HepG2 (cell line): ENCODE measurements around the gene P4HTM. TPM values are rescaled to one million over a fixed set of nuclear protein-coding genes. Genes with fewer than 3 reads are reported as not detected.
A peak's percentile ranks its signal among the peaks of the same experiment; 100 is the strongest.

Source experiments
- ATAC-seq: fragments of 200-7000 bp; cut with Tn5 transposase; 3 replicates; pipeline ENCODE4 v1.9.1; 2020; ENCODE audit warnings: mild to moderate bottlenecking, moderate library complexity
- BruUV-seq: library from RNA; stranded (reverse); fragments of 400-500 nt; replicated peaks from 2 replicates; lab custom pipeline; 2021; lab: Mats Ljungman, UMichigan
- CTCF ChIA-PET: fragments of 300-600 bp; formaldehyde crosslinking; extraction: SDS; loops from one replicate; lab custom pipeline; 2021; ENCODE audit warnings: low total read pairs, inconsistent platforms, low intra/inter-chr PET ratio; lab: Yijun Ruan, JAX
- POLR2A ChIA-PET: fragments of 350-600 bp; sonication (Branson Sonifier 250); formaldehyde crosslinking; loops from one replicate; lab custom pipeline; 2020; ENCODE audit warnings: antibody characterized with exemption, inconsistent platforms; lab: Yijun Ruan, JAX
- DNase-seq: peaks from one replicate; pipeline ENCODE4 v3.0.0-alpha.2; 2015; ENCODE audit warnings: low spot score
- FAIRE-seq: peaks from 3 replicates; lab custom pipeline; 2011; peaks lifted over from hg19 to GRCh38; lab: Jason Lieb, UNC
- H2AFZ ChIP-seq: one replicate; pipeline ENCODE4 v1.6.1; 2011; ENCODE audit warnings: low read length, inconsistent platforms
- H3K27ac ChIP-seq: fragments of 300-600 bp; 3 replicates; pipeline ENCODE4 v1.8.0; 2011; ENCODE audit warnings: mixed run types, mild to moderate bottlenecking, mixed read lengths, low read length, inconsistent platforms; ENCODE audit not compliant: insufficient read depth; ENCODE audit errors: extremely low read length
- H3K27me3 ChIP-seq, 2 experiments: fragments of 200-600 bp in 1 of 2; 2 replicates in 1 of 2; 3 replicates in 1 of 2; pipeline versions ENCODE4 v1.6.0 to v1.8.0; 2011; ENCODE audit warnings: low read length in 2 of 2, mild to moderate bottlenecking in 2 of 2, moderate library complexity in 2 of 2, inconsistent platforms in 1 of 2; ENCODE audit not compliant: insufficient read depth in 2 of 2, control insufficient read depth in 1 of 2
- H3K36me3 ChIP-seq, 2 experiments: fragments of 200-600 bp in 1 of 2; replicated peaks in 1 of 2; 2 replicates in 1 of 2; 3 replicates in 1 of 2; pipeline versions ENCODE4 v1.5.1 to v1.8.0; 2011; ENCODE audit warnings: low read length in 2 of 2, inconsistent platforms in 1 of 2; ENCODE audit not compliant: insufficient read depth in 2 of 2, control insufficient read depth in 1 of 2
- H3K4me1 ChIP-seq: 2 replicates; pipeline ENCODE4 v1.5.1; 2012; ENCODE audit warnings: low read length, inconsistent platforms; ENCODE audit not compliant: insufficient read depth
- H3K4me2 ChIP-seq: 2 replicates; pipeline ENCODE4 v1.6.0; 2011; ENCODE audit warnings: low read depth, low read length, inconsistent platforms
- H3K4me3 ChIP-seq, 3 experiments: fragments of 200-600 bp in 1 of 3; sonication (generic), shearing (Covaris generic) in 1 of 3; replicated peaks in 1 of 3; 2 replicates each; pipeline ENCODE4 v1.5.1; 2011 to 2016; ENCODE audit warnings: low read length in 3 of 3, inconsistent platforms in 2 of 3, low read depth in 2 of 3, mild to moderate bottlenecking in 2 of 3, control low read depth in 1 of 3, mixed read lengths in 1 of 3; ENCODE audit not compliant: insufficient read depth in 1 of 3
- H3K79me2 ChIP-seq: one replicate; pipeline ENCODE4 v1.6.1; 2011; ENCODE audit warnings: low read length, inconsistent platforms; ENCODE audit not compliant: insufficient read depth
- H3K9ac ChIP-seq: 2 replicates; pipeline ENCODE4 v1.6.0; 2011; ENCODE audit warnings: mild to moderate bottlenecking, low read depth, low read length, inconsistent platforms; ENCODE audit not compliant: insufficient read depth
- H3K9me3 ChIP-seq: 2 replicates; pipeline ENCODE4 v1.5.1; 2012; ENCODE audit warnings: mild to moderate bottlenecking, low read length
- H4K20me1 ChIP-seq: 2 replicates; pipeline ENCODE4 v1.6.0; 2011; ENCODE audit warnings: inconsistent platforms, mild to moderate bottlenecking, low read length, moderate library complexity; ENCODE audit not compliant: insufficient read depth
- ATF7-NPFF ChIP-seq: sonication (generic); formaldehyde crosslinking; IDR thresholded peaks from 2 replicates; pipeline ENCODE4 v1.8.1; 2023; ENCODE audit warnings: mild to moderate bottlenecking, low read depth, missing genetic modification reagents, moderate library complexity
- FOXK1 ChIP-seq: sonication (generic); formaldehyde crosslinking; IDR thresholded peaks from 2 replicates; pipeline ENCODE4 v1.4.0; 2020; ENCODE audit warnings: low read depth, missing genetic modification reagents, borderline replicate concordance
- HBP1 ChIP-seq: IDR thresholded peaks from 2 replicates; pipeline ENCODE4 v1.6.1; 2016; ENCODE audit warnings: low read depth, control low read depth
- KDM3A ChIP-seq: IDR thresholded peaks from 2 replicates; pipeline ENCODE4 v1.6.1; 2018; ENCODE audit warnings: low read depth, missing compliant biosample characterization
- MXI1 ChIP-seq: IDR thresholded peaks from 3 replicates; pipeline ENCODE4 v1.6.1; 2012; ENCODE audit warnings: low read depth, low read length, inconsistent platforms, borderline replicate concordance
- NCOA1 ChIP-seq: sonication (generic); formaldehyde crosslinking; IDR thresholded peaks from 2 replicates; pipeline ENCODE4 v1.9.0; 2021; ENCODE audit warnings: missing genetic modification reagents
- NFYC ChIP-seq: IDR thresholded peaks from 2 replicates; pipeline ENCODE4 v1.6.1; 2016; ENCODE audit warnings: missing genetic modification reagents, missing compliant biosample characterization
- PRMT3 ChIP-seq: sonication (generic); formaldehyde crosslinking; IDR thresholded peaks from 2 replicates; pipeline ENCODE4 v1.8.1; 2022; ENCODE audit warnings: low read depth, mild to moderate bottlenecking, moderate library complexity, missing genetic modification reagents, borderline replicate concordance
- RAD21 ChIP-seq: fragments of 450-650 bp; formaldehyde crosslinking; IDR thresholded peaks from 2 replicates; pipeline ENCODE4 v1.5.0; 2020; ENCODE audit warnings: mild to moderate bottlenecking
- SNAPC2 ChIP-seq: sonication (generic); formaldehyde crosslinking; IDR thresholded peaks from 2 replicates; pipeline ENCODE4 v1.8.1; 2022; ENCODE audit warnings: mild to moderate bottlenecking, missing genetic modification reagents
- ZBTB1 ChIP-seq: sonication (generic); formaldehyde crosslinking; IDR thresholded peaks from 2 replicates; pipeline ENCODE4 v1.4.0; 2020; ENCODE audit warnings: missing genetic modification reagents, borderline replicate concordance
- ZC3H4 ChIP-seq: sonication (generic); formaldehyde crosslinking; IDR thresholded peaks from 2 replicates; pipeline ENCODE4 v1.4.0; 2020; ENCODE audit warnings: missing genetic modification reagents, borderline replicate concordance
- ZNF430 ChIP-seq: sonication (generic); formaldehyde crosslinking; IDR thresholded peaks from 2 replicates; pipeline ENCODE4 v1.9.0; 2021; ENCODE audit warnings: mild to moderate bottlenecking, missing genetic modification reagents
- ZNF512 ChIP-seq: sonication (generic); formaldehyde crosslinking; IDR thresholded peaks from 2 replicates; pipeline ENCODE4 v1.4.0; 2020; ENCODE audit warnings: mild to moderate bottlenecking, missing genetic modification reagents
- ZNF660 ChIP-seq: sonication (generic); formaldehyde crosslinking; IDR thresholded peaks from 2 replicates; pipeline ENCODE4 v1.5.1; 2020; ENCODE audit warnings: mild to moderate bottlenecking, low read depth, missing genetic modification reagents, borderline replicate concordance
- WGBS: methylation state at CpG from one replicate; pipeline ENCODE4 v1.1.6; 2017; ENCODE audit warnings: low lambda C conversion rate; 5-methylcytosine and 5-hydroxymethylcytosine counted together
- in situ Hi-C: cut with HindIII; loops from 2 replicates; pipeline ENCODE4 v1.10.0; 2017; ENCODE audit warnings: low pct_unique_long_range_greater_than_20kb; ENCODE audit not compliant: extremely low pct_ligation_motif_present
- intact Hi-C: fragments of 100-400 bp; cut with micrococcal nuclease; formaldehyde crosslinking; loops from one replicate; pipeline ENCODE4 v1.10.0; 2022; ENCODE audit not compliant: unreplicated experiment
- polyA plus RNA-seq, 8 experiments: library from polyadenylated mRNA; depleted of rRNA in 3 of 8; stranded (reverse) in 7 of 8; unstranded in 1 of 8; fragments of >200 nt; fragmentation: Illumina TruSeq in 4 of 8; extraction: Trizol in 4 of 8; gene quantifications; 2 replicates each; pipeline versions ENCODE4 v1.2.1 to v1.2.3, GENCODE V29; 2011 to 2016; ENCODE audit warnings: low read depth in 4 of 8, missing spikeins in 1 of 8, mixed read lengths in 1 of 8; ENCODE audit not compliant: insufficient read depth in 1 of 8
- total RNA-seq, 5 experiments: library from RNA; depleted of rRNA; stranded (reverse); fragments of >200 nt; fragmentation: Illumina TruSeq; extraction: Trizol; gene quantifications; 2 replicates each; pipeline ENCODE4 v1.2.3, GENCODE V29; 2016; ENCODE audit warnings: low read depth in 1 of 5
- TF ChIP-seq, protein P1 (sequence below): sonication (generic); formaldehyde crosslinking; IDR thresholded peaks from 2 replicates; pipeline ENCODE4 v1.4.0; 2020; ENCODE audit warnings: missing genetic modification reagents, borderline replicate concordance
- TF ChIP-seq, protein P2 (sequence below): sonication (generic); formaldehyde crosslinking; IDR thresholded peaks from 2 replicates; pipeline ENCODE4 v1.8.1; 2023; ENCODE audit warnings: missing genetic modification reagents, inconsistent platforms, borderline replicate concordance

P4HTM gene
- total and polyA plus RNA-seq, 2 of the 13 experiments (the other 11 are each of a cell fraction or from before 2014, with no cell fraction given) = 0.01 TPM; not detected in 1

DNA sequence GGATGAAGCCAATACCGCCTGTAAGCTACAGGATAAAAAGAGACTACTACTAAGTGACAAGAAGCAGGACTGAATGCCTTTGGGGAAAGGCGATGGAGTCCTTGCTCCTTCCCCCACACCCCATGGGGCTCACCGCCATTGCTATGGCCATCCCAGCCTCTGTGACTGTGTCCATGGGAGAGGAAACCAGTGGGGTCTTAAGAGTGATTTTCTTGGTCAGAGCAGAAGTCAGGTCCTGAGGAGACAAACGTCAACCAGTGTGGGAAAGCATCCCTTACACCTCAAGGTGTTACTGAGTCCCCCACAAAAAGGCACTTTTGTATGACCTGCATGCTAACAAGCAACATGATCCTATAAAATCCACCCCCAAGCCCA is 38.2 kb downstream of the P4HTM start:
- DNase-seq (no peak), ATAC-seq (no peak), FAIRE-seq (no peak)
- peaks cover 28 to 62% of the 10 kb centered on the region in 2 experiments for H3K36me3 ChIP-seq
- WGBS = 100% methylated on average over 2 of the region's 4 CpGs
- ChIA-PET CTCF (no interaction called here), POLR2A (interaction anchor here (1.5 to 2.3 kb wide), 6 partner anchors 13 to 109 kb away, joined by 5 to 40 read pairs (median 8); partner anchors contain the start of genes ARIH2, QRICH1 and WDR6)
- H3K79me2 ChIP-seq = peaks cover 15% of the 10 kb centered on the region
- BruUV-seq = no TSS peak
- H3K4me2 ChIP-seq = peak overlapping the region; percentile 90
- no peaks in the 10 kb centered on the region for H4K20me1 ChIP-seq
- H3K27ac ChIP-seq = peak overlapping the region; percentile 63
- H3K9me3 ChIP-seq = no peaks in the 10 kb centered on the region
- peak overlapping the region; percentile 83 for H3K9ac ChIP-seq
- peaks cover 49% of the 10 kb centered on the region for H3K4me1 ChIP-seq
- H3K27me3 ChIP-seq = no peaks in the 10 kb centered on the region
- in situ Hi-C loops = no loop called here
- intact Hi-C loops = no loop called here
- H2AFZ ChIP-seq = no peak overlapping the region
- peak overlapping the region; percentile 56 to 78 (median 73); a peak in 5 of 6 replicates for H3K4me3 ChIP-seq
- 0 out of 2 replicates have a peak, but pooled peaks have one; percentile 43 for TF ChIP-seq SNAPC2
- no peak for TF ChIP-seq ZC3H4 (CRISPR knock-in tag)
- TF ChIP-seq, protein P1, sequence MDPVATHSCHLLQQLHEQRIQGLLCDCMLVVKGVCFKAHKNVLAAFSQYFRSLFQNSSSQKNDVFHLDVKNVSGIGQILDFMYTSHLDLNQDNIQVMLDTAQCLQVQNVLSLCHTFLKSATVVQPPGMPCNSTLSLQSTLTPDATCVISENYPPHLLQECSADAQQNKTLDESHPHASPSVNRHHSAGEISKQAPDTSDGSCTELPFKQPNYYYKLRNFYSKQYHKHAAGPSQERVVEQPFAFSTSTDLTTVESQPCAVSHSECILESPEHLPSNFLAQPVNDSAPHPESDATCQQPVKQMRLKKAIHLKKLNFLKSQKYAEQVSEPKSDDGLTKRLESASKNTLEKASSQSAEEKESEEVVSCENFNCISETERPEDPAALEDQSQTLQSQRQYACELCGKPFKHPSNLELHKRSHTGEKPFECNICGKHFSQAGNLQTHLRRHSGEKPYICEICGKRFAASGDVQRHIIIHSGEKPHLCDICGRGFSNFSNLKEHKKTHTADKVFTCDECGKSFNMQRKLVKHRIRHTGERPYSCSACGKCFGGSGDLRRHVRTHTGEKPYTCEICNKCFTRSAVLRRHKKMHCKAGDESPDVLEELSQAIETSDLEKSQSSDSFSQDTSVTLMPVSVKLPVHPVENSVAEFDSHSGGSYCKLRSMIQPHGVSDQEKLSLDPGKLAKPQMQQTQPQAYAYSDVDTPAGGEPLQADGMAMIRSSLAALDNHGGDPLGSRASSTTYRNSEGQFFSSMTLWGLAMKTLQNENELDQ (CRISPR knock-in tag) = no peak
- no peak for TF ChIP-seq ZNF660 (CRISPR knock-in tag)
- TF ChIP-seq, protein P2, sequence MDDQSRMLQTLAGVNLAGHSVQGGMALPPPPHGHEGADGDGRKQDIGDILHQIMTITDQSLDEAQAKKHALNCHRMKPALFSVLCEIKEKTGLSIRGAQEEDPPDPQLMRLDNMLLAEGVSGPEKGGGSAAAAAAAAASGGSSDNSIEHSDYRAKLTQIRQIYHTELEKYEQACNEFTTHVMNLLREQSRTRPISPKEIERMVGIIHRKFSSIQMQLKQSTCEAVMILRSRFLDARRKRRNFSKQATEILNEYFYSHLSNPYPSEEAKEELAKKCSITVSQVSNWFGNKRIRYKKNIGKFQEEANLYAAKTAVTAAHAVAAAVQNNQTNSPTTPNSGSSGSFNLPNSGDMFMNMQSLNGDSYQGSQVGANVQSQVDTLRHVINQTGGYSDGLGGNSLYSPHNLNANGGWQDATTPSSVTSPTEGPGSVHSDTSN (CRISPR knock-in tag) = no peak
- TF ChIP-seq NFYC = no peak
- TF ChIP-seq KDM3A (CRISPR knock-in tag) = no peak
- TF ChIP-seq FOXK1 (CRISPR knock-in tag) = no peak
- TF ChIP-seq ZBTB1 (CRISPR knock-in tag) = no peak
- TF ChIP-seq PRMT3 (CRISPR knock-in tag) = no peak
- no peak for TF ChIP-seq ATF7-NPFF (CRISPR knock-in tag)
- no peak for TF ChIP-seq HBP1 (CRISPR knock-in tag)
- TF ChIP-seq ZNF512 (CRISPR knock-in tag) = no peak
- no peak for TF ChIP-seq MXI1
- TF ChIP-seq RAD21 (CRISPR knock-in tag) = no peak
- 0 out of 2 replicates have a peak, but pooled peaks have one; percentile 10 for TF ChIP-seq NCOA1 (CRISPR knock-in tag)
- no peak for TF ChIP-seq ZNF430 (CRISPR knock-in tag)
